ENCODE data around the gene STARD9. TPM values are rescaled to one million over a fixed set of nuclear protein-coding genes. Genes with fewer than 3 reads are reported as not detected.
"Not testable (repeated sequence)": the region's sequence is repeated elsewhere in the genome, so short reads cannot be mapped to it uniquely, and the experiment has no call there.

Gene STARD9
- 18.0 TPM for polyA plus RNA-seq (ENCODE audit: insufficient read length)

GRCh38 chr15:42575188-42576039, at the start of gene STARD9:
TSS of gene STARD9 (plus strand) at chr15:42575606. CDS start at chr15:42575716, 110 bp downstream.
- peak; percentile 99 for DNase-seq

DNA sequence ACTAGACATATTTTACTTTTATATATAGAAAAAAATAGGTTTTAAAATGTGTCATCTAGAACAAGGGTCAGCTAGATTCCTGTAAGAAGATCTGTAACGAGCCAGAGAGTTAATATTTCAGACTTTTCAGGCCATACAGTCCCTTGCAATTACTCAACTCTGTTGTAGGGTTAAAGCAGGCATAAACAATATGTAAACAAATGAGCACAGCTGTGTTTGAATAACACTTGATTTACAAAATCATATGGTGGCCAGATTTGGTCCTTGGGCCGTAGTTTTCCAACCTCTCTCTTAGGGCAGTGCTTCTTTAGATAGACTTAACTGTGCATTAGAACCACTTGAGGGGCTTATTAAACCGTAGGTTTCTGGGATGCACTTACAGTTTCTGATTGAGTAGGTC, 46.4 kb upstream of the STARD9 start:
- DNase-seq: no peak

DNA sequence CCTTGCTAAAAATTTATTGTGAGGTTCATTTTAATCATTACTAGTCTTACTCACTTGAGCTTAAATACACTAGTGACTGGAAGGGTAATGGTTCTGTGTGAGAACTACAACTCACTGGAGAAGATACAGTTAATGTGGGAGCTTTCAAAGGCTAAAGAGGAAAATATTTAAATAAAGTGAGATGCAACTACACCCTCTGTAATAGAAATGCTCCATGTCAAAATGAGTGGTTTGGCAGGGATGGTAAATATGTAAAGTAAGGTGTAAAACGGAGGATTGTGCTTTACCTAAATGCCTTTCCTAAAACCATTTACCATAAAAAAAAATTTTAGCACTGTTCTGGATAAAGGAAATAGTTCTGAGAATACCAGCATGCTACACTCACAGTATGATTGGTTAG, 42.2 kb upstream of the STARD9 start:
- DNase-seq: no peak

DNA sequence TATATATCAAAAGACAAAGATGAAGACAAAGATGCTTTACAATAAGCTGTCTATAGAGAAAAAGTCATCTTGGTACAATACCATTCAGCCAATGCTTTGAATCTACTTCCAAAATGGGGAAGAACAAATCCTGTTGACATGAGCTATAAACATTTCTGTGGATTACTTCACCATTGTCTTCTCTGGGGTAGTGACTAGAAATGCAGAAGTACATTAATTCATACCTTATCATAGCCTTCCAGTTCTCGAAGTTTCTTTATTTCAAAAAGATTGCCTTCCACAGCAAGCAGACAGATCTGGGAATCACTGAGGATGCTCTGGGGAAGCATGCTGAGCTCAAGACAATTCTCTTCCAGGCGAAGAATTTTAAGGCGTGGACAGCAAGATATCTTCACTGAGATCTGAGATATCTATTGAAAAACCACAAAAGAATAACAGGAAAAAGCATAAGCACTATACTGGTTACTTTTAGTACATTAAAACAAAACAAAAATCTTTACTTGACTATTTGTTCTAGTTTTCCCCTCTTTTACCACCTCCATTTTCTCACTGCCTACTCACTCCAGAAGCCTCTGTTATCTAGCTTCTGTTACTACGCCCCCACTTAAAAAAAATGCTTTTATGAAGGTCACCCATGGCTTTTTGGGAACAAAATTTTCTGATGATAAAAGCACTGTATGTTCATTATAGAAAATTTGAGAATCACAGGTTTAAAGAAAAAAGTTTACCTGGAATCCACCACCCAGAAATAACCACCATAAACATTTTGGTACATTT, 30.4 kb upstream of the STARD9 start:
- no peak for DNase-seq

GRCh38 chr15:42547918-42548248, 27.5 kb upstream of the STARD9 start:
- DNase-seq: no peak

DNA sequence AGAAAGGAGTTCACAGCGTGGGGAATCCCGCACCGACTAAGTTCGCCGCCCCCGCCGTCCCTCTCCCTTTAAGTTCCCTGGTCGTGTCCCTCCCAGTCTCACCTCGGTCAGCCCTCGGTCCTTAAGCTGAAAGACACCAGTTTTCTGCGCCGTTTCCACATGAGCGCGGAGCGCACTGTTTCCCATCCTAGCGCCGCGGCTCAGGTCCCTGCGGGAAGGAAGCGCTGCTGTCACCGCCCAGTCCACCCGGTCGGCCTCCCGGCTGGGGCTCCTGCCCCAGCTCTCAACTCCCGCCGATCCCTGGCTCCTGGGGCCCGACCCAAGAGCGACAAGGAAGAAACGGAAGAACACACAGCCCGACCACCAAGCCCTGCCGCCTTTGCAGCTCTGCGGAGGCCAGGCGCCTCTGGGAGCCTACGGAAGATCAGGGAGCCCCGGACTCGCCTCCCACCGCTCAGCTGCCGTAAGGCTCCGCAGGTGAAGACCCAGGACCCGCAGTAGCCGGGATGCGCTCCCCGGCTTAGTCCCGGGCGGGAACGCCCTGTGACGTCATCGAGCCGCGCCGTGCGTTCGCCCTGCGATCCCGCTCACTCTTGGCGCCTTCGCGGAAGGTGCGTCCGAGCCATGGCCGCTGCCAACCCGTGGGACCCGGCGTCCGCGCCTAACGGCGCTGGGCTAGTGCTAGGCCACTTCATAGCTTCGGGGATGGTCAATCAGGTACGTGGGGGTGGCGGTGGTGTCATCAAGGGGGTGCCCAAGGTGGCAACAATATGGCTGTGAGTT, 27.0 kb upstream of the STARD9 start, which contains the start of the genes HAUS2 and LRRC57:
TSS of gene HAUS2 (plus strand) at position 590 of the 783 bp plus-strand sequence. CDS start at position 625, 35 bp downstream.
TSS of gene LRRC57 (minus strand) at position 545 of the 783 bp plus-strand sequence. CDS start at position 186, 359 bp downstream.
- DNase-seq: peak; percentile 90

GRCh38 chr15:42549032-42549491, 26.3 kb upstream of the STARD9 start:
- DNase-seq: no peak

- no peak for DNase-seq
These were observed 25.5 kb upstream of the STARD9 start for GRCh38 chr15:42549741-42550392.

DNA sequence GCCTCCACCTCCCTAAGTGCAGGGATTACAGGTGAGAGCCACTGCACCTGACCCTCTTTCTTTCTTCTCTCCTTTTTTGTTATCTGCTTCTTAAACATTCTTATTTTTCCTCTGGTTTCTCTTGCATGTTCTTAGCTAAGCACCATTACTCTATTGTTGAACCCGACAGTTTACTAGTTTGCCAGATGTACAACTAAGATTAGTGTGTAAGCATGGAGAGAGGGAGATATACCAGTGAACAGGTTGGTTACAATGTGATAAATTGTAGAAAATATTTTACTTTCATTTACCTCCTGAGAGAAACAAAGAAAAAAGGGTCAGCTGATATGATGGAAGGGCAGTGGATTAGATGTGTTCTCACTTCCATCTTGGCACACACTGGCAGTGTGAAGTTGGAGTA, 21.9 kb upstream of the STARD9 start:
- DNase-seq: no peak

GRCh38 chr15:42556550-42557207, 18.7 kb upstream of the STARD9 start:
- DNase-seq: not testable (repeated sequence)

DNA sequence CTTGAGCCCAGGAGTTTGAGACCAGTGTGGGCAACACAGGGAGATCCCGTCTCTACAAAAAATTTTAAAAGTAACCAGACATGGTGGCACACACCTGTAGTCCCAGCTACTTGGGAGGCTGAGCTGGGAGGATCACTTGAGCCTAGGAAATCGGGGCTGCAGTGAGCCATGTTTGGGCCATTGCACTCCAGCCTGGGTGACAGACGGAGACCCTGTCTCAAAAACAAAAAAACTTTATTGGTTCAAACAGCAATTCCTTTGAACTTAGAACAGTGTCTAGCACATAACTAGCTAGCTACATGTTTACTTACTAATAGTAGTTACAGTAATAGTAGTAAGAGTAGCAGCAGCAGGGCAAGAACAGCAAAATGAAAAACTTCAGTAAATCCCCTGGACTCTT, 16.7 kb upstream of the STARD9 start:
- no peak for DNase-seq

DNA sequence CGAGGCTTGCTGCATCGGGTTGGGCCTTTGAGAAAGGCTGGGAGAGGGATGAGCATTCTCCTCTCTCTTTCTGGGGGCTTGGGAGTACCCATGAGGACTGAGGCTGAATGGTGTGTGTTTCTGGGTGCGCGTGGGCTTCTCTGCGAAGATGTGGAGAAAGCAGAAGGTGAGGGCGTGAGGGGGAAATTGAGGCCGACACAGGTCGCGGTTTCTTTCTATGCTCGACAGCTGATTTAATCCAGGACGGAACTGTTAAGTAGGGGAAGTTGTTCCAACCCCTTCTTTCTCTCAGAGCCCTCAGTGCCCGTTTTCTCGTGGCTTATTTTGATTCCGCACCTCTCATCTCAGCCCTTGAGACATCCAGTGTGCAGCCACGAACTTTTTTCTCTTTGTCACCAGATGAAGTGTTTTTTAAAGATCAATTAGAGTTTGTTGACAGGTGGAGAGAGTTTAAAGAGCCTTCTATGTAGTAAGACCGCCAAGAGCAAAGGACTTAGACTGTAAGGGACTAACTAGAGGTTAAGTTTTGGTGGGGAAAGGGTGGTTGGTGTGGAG, 711 bp downstream of the STARD9 start:
- DNase-seq: no peak

DNA sequence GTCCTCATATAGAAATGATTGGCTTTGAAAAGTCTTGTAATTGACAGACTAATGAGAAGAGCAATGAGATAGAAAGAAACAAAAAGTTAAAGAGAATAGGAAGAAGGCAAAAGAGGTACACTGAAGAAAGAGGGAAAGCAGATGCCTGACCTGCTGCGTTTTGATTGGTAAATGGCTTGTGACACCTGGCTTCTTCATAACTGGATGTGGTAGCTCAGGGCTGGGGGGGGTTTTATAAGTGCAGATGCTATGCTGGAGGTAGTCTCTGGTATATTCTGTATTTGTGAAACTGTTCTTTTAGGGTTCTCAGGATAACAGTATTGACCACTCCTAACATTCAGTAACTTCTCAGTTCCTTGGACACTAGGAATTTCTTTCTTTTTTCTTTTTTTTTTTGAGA, 1.4 kb downstream of the STARD9 start:
- DNase-seq: no peak

DNA sequence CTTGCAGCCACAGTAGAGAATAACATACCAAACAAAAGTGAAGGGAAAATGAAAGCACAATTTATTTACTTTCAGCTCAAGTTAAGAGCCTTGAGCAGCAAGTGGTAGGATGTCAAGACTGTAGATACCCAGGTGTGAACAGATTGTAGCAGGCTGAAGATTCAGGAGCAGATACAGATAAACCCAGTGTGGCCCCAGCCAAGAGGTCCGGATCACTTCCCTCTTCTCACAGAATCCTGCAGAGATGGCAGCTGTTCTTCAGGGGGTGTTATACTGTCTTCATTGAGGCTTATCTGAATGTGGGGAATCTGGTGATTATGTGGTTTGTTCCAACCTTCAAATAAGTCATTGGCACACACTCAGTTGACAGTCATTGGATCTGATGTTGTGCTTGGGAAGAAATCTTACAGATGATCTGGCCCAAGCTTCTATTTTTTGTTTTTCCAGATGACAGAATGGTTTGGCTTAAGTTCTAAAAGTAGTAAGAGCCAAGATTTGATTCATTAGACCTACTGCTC, 2.2 kb downstream of the STARD9 start:
- peak; percentile 45 for DNase-seq

- no peak for DNase-seq
These were observed 3.7 kb downstream of the STARD9 start for GRCh38 chr15:42578984-42579537.

GRCh38 chr15:42581272-42581730, 5.9 kb downstream of the STARD9 start:
- DNase-seq: peak; percentile 89

- DNase-seq: no peak
These were observed 7.4 kb downstream of the STARD9 start for GRCh38 chr15:42582569-42583375.

DNA sequence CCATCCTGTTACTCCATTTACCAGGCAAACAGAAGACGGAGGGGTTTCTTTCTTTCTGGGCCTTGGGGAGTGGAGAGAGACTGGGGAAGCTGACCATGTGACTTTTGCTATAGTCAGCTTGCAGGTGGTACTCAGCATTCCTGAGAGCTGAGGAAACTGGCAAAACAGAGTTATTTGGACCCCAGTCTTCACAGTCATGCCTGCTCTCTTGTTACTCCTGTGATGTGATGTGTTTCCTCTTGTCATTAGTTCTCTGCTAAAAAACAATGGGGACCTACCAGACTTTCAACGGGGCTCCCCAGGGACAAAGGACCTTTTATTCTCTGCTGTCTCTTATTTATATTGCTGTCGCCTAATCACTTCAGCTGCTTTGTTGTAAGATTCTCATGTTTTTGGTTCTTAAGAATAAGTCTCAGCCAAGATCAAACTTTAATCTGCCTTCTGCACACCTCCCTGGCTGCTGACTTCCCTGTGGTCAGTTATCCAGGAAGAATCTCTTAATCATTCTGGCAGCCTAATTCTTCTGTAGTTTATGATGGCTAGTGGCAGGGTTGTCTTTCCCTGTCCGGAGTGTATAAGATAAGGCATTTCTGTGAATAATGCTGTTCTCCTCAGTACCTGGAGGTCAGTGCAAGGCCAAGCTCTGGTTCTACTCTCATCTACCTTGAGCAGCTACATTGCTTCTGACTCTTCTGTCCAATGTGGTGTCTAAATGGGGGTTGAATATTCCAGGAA, 8.8 kb downstream of the STARD9 start:
- no peak for DNase-seq
